Left renal pelvis (tissue), 4 donors: ENCODE results near the gene SLC5A11. TPM values are rescaled to one million over a fixed set of nuclear protein-coding genes. Genes with fewer than 3 reads are reported as not detected.
"Not testable (repeated sequence)": the region's sequence is repeated elsewhere in the genome, so short reads cannot be mapped to it uniquely, and the experiment has no call there.

ENCODE experiments used
- DNase-seq, 4 donors: peaks; one replicate each; pipeline ENCODE4 v3.0.0-alpha.2; 2013; ENCODE audit warnings: low read depth in 4 of 4, low spot score in 3 of 4
- polyA plus RNA-seq, 4 donors: library from polyadenylated mRNA; unstranded; fragments of 120-200 nt; gene quantifications; one replicate each; pipeline ENCODE4 v1.2.1, GENCODE V29; 2013; ENCODE audit not compliant: insufficient read length in 4 of 4

Gene SLC5A11
- polyA plus RNA-seq, 4 donors = 0.10 to 6.7 (median 4.0) TPM

DNA sequence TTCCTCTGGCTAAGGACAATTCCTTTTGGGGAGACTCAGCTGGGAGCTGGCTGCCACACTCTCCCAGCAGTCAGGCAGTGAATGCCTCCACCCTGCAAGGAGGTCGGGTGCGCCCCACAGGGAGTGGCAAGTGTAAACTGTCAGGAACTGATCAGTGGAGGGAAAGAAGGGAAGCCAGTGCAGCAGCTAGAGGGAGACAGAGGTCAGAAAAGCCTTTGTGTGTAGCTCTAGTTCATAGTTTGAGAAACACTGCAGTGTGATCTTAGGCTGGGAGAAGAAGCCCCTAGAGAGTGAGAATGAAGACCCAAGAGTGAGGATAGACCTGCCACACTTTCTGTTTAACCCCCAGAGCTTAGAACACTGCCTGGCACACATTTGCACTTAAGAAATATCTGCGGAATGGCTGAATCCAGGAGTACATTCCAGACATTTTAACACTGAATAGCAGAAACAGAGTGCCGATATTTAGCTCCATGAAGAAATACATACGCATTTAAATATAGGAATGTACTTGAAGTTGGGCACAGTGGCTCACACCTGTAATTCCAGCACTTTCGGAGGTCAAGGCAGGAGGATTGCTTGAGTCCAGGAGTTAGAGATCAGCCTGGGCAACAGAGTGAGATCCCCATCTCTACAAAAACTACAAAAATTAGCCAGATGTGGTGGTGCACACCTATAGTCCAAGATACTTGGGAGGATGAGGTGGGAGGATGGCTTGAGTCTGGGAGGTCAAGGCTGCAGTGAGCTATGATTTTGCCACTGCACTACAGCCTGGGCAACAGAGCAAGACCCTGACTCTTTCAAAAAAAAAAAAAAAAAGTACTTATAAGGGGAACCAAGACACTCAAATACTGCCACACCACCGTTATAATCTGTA, 11.1 kb upstream of the SLC5A11 start:
- DNase-seq = no peak

DNA sequence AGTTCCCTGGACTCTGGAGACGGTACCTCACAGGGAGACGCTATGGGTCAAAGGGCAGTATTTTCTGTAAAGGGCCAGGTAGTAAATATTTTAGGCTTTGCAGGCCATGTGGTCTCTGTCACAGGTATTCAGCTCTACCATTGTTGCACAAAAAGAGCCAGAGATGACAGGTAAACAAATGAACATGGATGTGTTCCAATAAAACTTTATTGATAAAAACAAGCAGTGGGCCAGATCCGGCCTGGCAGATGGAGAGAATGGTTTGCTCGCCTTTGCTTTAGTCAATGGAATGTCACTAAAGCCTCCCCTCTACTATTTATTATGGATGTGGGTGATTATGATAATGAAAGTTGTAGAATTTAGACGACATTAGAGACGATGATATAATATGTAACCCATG, 8.9 kb upstream of the SLC5A11 start:
- DNase-seq = no peak

DNA sequence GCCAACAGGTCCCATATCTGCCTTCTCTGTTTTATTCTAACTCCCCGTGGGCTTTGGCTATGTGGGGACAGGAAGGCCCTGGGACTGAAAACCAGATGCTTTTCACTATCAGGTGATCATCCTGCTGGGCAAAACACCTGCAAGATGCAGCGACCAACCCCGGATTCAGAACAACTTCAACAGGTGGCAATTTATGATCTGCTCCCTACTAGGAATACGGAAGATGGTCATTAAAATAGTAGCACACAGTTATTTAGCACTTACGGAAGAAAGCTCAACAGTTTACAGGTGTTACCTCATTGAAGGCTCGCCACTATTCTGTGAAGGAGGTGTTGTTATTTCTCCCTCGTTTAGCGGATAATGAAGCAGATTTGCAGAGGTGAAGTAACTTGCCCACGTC, 7.8 kb upstream of the SLC5A11 start:
- no peak for DNase-seq

DNA sequence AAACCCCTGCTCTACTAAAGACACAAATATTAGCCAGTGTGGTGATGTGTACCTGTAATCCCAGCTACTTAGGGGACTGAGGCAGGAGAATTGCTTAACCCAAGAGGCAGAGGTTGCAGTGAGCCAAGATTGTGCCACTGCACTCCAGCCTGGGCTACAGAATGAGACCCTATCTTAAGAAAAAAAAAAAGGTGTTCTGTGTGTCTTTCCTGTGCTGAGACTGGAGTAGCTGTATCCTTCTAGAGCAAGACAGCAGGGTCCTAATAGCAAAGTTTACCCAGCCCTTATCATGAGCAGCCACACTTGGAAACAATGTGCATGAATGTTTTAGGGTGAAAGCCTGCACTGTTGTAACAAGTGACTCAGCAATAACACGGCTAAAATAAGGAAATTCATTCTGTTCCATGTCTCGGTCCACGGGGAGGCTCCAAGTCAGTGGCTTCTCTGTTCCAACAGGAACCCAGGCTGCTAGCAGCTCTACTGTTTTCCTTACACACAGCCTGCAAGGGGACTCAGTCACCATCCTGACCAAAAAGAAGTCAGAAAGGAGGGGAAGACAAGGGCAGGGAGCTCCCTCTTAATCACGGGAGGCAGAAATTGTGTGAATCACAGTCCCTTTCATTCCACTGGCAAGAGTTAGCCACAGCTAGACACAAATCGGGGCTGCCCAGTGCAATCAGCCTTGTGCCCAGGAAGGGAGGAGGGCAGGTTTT, 7.1 kb upstream of the SLC5A11 start:
- DNase-seq = no peak

DNA sequence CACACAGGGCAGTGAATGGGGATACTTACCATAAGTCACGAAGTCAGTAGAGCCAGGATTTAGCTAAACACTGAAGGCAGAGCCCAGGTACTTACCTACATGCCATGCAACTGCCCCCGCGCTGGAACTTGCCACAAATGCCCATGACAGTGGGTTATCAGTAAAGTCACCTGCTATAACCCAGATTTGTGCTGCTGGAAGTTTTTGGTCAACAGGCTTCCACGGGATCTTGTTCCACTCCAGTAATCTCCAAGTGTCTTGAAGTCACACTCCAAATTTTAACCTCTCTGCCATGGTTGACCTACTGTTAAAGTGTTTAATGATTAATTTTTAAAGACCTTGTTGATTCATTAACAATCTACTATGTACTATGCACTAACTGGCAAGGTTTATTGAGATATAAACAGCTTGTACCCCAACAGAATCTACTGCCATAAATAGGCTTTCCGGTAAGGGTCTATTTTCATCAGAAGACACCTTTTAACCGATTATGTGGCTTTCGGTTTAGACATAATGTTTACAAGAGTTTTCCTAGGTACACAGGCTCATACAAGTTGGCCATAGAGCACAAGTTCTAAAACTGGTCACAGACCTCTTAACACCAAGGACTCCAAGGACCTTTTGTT, 6.3 kb upstream of the SLC5A11 start:
- no peak for DNase-seq

DNA sequence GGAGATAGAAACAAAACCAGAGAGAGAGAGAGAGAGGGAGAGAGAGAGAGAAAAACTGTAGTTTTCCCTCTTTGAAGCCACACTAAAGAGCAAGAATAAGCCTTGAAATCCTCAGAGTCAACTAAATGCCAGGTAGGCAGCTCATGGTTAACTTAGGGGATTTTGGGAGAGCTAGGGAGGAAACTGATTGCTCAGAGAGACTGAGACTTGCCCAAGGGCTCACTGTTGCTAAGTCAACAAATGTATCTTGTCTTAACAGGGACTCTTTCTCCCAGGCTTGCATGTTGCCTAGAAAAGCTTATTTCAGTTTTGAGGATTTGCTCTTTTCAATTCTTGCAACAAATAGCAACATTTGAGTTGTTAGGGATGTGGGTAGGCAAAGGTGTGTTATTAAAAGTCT, 4.5 kb upstream of the SLC5A11 start:
- DNase-seq = no peak

DNA sequence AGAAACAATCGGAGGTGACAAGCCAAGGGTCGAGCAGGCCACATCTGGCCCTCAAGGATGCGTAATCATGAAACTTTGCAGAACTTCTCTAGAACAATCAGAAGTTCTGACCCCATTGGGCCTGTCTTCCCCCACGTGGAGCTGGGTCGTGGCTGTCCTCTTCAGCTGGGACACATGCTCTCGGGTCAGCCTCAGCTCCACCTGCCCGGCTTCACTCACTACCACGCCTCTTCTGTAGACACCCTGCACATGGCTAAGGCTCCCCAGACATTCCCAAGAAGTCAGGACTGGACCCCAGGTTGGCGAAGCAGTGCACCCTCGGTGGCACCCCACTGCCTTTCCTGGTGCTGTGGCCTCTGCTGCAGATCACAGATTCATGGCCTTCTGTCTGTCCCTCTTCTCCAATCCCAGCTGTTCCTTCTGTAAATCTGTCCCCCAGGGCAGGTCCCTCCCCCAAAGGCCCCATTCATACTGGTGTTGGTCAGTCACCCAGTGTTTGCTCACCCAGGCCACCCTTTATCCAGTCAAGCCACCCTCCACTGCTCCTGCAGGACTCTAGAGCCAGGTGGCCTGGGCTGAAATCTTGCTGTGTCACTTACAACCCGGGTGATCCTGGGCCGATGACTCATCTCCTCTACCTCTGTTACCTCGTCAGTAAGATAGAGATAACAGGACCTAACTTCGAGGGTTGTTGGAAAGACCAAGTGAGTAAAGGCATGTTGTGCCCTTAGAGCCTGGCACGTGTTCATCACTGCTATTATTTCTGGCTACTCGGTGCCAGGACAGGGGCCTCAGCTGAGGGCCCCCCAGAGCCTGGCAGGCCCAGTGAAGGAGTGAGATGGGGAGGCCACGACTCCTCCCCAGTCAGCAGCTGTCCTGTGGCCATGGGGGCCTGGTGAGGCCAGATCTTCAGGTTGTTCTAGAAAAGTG, 1.4 kb upstream of the SLC5A11 start:
- no peak for DNase-seq

DNA sequence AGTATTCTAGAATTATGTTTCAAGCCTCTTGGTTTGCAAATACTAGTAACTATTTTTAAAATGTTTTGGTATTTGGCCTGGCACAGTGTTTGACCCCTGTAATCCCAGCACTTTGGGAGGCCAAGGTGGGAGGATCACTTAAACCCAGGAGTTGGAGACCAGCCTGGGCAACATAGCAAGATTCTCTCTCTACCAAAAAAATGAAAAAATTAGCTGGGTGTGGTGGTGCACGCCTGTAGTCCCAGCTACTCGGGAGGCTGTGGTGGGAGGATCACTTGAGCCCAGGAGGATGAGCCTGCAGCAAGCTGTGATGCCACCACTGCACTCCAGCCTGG, 765 bp upstream of the SLC5A11 start:
- DNase-seq = not testable (repeated sequence)

DNA sequence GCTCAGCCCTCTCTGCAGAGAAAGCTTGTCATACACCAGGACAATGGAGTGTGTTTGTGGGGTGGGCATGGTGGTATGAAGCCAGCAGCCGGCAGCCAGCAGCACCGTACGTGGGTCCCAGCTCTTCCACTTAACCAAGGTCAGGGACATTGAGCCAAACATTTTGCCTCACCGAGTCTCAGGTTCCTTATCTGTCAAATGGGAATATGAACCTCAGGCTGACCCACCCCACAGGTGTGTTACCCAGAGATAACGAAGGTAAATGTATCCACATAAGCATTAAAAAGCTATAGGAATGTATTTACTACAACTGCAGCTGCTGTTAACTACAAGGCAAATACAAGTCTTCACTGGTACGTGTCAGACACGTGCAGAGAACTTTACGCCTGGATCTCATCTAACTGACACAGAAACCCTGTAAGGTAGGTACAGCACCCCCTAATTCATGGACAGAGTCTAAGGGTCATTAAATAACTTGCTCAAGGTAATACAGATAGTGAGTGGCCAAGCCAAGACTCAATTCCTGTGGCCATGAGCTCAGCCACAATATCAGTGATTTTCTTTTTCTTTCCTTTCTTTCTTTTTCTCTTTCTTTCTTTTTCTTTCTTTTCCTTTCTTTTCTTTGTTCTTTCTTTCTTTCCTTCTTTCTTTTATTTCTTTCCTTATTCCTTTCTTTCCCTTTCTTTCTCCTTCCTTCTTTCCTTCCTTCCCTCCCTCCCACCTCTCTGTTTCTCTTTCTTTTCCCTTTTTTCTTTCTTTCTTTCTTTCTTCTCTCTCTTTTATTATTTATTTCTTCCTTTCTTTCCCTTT, 990 bp downstream of the SLC5A11 start:
- DNase-seq = no peak

DNA sequence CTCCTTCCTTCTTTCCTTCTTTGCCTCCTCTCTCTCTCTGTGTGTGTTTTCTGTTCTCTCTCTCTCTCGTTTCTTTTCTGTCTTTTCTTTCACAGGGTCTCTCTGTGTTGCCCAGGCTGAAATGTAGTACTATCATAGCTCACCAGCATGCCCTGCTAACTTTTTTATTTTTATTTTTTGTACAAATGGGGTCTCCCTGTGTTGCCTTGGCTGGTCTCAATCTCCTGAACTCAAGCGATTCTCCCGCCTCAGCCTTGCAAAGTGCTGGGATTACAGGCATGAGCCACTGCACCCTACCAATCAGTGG, 1.5 kb downstream of the SLC5A11 start:
- DNase-seq = no peak

DNA sequence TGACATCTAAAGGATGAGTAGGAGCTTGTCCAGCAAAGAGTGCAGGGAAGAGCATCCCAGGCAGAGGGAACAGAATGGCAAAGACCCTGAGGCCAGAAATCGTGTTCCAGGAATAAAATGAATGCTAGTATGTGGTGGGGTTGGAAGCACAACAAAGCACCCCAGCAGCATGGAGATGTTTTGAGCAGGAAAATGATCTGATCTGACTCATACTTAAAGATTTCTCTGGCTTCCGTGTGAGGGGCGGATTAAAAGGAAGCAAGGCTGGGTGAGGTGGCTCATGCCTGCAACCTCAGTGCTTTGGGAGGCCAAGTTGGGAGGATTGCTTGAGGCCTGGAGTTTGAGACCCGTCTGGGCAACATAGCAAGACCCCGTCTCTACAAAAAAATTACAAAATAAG, 2.3 kb downstream of the SLC5A11 start:
- DNase-seq = no peak

DNA sequence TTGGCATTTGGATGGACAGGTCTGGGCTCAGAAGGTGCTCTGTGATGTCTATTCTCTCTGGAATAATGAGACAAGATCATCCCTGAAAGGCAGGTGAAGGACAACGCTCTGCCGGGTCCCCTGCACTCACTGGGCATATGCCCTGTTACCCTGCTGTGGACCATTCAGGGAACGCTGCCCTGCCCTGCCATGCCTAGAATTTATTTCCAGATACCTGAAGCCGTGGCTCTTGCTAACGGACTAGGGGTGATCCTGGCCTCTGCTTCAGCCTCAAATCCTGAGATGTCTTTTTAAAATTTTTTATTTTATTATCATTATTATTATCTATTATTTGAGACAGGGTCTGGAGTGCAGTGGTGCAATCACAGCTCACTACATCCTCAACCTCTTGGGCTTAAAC, 3.9 kb downstream of the SLC5A11 start:
- no peak for DNase-seq

DNA sequence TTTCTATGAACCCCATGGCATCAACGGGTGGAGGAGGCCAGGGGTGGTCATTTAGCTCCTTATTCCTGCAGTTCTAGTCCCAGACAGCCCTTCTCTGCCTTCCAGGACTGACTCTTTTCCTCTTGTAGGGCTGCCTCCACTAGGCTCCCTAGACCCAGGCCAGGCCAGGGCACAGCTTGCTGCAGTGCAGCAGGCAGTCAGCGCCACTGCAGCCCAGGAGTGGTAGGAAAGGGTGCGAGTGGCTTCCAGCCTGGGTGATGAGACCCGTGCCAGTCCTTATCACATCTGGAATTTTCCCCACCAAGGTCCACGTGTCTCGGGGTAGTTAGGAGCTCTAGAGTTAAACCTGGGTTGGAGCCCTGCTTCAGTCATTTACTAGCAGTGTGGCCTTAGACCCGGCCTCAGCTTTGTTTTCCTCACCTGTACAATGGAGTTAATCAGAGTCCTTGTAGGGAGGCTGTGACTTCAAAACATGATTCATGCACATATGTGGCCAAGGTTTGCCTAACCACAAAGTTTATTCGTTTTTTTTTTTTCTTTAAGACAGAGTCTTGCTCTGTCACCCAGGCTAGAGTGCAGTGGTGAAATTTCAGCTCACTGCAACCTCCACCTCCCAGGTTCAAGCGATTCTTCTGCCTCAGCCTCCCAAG, 4.7 kb downstream of the SLC5A11 start:
- DNase-seq = no peak

DNA sequence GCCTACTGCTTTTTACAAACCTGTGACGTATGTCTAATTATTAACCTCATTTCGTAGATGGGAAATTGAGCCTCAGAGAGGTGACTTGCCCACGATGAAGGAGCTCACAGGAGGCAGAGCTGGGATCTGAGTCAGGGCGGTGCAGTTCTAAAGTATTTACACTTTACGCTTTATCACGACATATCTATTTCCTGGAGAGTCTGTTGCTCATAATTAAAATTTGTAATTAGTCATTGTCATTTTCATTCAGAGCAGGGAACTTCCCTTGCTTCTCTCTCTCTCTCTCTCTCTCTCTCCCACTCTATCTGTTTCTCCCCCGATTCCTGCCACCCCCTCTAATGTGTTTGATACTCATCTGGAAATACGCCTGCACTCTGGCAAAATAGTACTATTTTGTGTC, 5.9 kb downstream of the SLC5A11 start:
- no peak for DNase-seq

DNA sequence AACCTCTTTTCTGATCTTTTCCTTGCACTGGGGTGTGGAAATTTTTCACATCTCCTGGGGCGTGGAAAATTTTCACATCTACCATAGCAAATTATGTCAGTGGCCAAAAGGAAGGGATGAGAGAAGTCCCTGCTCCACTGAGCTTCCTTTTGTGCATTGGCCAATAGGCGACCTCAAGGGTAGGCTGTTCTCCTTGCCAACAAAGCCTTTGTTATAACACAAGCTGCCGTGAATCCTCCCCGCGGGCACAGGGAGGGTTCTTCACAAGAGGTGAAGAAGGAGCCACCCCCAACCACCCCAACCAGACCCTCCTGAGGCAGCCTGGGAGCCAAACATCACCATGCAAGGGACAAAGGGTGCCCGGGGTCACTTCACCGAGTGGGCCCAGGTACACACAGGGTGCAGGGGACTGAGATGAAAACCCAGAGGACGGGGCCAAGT, 6.5 kb downstream of the SLC5A11 start:
- no peak for DNase-seq

DNA sequence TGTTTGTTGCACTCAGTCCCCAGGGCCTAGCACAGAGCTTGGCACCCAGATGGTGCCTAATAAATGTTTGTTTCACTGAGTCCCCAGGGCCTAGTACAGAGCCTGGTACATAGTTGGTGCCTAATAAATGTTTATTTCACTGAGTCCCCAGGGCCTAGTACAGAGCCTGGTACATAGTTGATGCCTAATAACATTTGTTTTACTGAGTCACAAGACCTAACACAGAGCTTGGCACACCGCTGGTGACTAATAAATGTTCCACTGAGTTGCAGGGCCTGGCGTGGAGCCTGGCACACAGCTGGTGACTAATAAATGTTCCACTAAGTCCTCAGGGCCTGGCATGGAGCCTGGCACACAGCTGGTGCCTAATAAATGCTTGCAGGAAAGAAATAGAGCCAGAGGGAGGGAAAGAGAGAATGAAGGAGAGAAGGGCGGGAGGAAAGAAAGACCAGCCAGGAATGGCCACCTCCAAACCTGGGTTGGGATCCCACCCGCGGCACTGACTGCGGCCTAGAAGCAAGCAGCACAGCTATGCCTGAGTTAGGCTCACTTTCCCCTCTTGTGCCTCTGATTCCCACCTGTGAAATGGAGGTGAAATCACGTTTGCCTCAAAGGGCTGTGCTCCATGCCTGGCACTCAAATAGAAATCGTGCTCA, 7.5 kb downstream of the SLC5A11 start:
- no peak for DNase-seq

DNA sequence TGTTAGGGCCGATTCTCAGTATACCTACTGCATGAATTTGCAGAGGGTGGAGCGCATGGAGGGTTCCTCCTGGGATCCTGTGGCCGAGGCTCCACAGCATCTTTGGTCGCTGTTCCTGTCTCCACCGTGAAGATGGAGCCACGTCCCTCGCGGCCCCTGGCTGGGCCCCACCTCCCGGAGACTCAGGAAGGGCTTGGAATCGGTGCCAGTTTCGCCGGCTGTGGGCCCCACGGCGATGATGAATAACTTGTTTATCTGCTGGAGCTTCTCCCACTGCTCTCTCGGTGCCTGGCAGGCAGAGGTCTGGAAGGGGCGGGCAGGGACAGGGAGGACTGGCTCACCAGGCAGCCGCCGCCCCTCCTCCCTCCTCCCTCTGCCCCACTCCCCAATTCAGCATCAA, 8.1 kb downstream of the SLC5A11 start:
- DNase-seq = no peak

DNA sequence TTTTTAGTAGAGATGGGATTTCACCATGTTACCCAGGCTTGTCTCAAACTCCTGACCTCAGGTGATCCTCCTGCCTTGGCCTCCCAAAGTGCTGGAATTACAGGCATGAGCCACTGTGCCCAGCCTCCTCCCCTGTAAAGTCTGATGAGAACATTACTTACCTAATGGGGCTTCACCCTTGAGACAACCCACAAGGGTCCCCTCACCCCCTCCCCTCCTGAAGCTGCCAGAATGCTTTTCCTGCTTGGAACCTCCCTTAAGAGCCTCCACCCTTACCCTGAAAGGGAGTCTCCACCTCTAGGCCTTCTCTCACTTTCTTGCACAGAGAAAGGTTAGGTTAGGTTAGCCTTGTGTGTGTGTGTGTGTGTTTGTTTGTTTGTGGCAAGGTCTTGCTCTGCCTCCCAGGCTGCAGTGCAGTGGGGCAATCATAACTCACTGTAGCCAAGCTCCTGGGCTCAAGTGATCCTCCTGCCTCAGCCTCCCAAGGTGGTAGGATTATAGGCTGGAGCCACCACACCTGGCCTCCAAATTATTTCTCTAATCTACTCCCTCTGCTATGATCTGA, 8.9 kb downstream of the SLC5A11 start:
- DNase-seq = no peak

DNA sequence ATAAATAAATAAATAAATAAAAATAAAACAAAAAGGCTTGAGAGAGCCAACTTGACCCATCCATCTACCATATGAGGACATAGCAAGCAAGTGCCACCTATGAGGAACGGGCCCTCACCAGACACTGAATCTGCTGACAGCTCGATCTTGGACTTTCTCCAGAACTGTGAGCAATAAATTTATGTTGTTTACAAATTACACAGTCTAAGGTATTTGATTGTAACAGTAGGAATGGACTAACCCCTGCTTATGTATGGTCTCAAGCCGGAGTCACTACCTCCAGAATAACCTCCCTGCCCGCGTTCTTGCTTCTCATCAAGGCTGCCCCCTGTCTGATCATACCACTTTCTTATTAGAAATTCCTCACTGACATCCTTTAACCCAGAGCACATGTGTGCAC, 9.9 kb downstream of the SLC5A11 start:
- no peak for DNase-seq
